SK-N-SH (cell line): Measurements from ENCODE around the gene SEC24B.

Source experiments
- TCF12 ChIP-seq: IDR thresholded peaks from 2 replicates; pipeline ENCODE4 v1.4.0; 2012
- TF ChIP-seq, protein P1 (sequence below): IDR thresholded peaks from 2 replicates; pipeline ENCODE4 v1.4.0; 2012; ENCODE audit warnings: low read depth

DNA sequence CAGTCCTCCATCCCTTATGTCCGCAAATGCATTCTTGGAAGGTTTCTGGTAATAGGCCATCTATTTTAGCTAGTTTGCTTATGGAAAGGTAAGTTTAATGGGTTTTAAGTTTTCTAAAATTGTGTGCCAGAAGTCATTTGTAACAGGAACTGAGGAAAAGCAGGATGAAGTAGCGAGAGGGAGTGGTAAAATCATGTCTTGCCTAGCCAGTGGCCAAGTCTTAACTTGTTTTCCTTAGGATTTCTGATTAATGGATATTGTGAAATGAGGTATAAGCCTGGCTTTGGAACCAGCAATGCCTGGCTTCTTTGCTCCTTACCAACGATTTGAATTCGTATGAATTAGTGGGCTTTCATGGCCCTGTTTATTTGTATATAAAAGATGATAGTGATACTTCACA, 7.3 kb downstream of the SEC24B start:
- TF ChIP-seq TCF12: no peak
- TF ChIP-seq, protein P1, sequence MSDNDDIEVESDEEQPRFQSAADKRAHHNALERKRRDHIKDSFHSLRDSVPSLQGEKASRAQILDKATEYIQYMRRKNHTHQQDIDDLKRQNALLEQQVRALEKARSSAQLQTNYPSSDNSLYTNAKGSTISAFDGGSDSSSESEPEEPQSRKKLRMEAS: no peak
